ENCODE measurements around the gene PRKN.

DNA sequence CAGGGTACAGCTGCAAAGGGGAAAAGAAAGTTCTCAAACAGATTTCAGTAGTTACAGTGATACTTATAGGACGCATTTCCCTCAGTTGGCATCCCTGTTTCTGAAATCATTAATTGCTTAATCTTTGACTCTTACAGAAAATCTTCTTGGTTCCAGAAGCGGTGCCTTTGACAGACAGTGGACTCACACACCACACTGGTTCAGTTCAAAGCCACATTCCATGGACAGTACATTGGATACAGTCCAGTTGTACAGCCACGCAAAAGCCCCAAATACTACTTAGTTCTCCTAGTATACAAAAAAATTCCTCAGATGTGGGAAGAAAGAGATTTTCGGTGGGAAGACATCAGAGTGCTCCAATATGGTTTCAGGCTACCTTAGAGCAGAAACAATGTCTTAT is 460.4 kb downstream of the PRKN start:
- TF ChIP-seq ARNT (IDR thresholded peaks at IDR 0.05) (no peak), FOXA1 (IDR thresholded peaks at IDR 0.05) (no peak), HDGF (IDR thresholded peaks at IDR 0.05; ENCODE audit: borderline replicate concordance) (no peak), BHLHE40 (IDR thresholded peaks at IDR 0.05; ENCODE audit: borderline replicate concordance) (no peak), FOXM1 (IDR thresholded peaks at IDR 0.05; ENCODE audit: borderline replicate concordance) (no peak), ZNF384 (IDR thresholded peaks at IDR 0.05) (no peak)

Data from HEK293T (cell line).